H1 (cell line): Measurements from ENCODE around the gene ARHGAP26. TPM values are rescaled to one million over a fixed set of nuclear protein-coding genes. Genes with fewer than 3 reads are reported as not detected.

ENCODE experiments used
- GTF2F1 ChIP-seq: IDR thresholded peaks from 2 replicates; pipeline ENCODE4 v1.6.1; 2012; ENCODE audit warnings: low read depth, low read length, improper control_type of control experiment, borderline replicate concordance
- KDM4A ChIP-seq: IDR thresholded peaks from one replicate; pipeline ENCODE4 v1.7.1; 2012; ENCODE audit warnings: low read depth, mild to moderate bottlenecking, moderate library complexity, low read length, inconsistent platforms; ENCODE audit not compliant: severe bottlenecking
- POLR2A ChIP-seq, 2 experiments: IDR thresholded peaks; 1 replicate in 1 of 2; 2 replicates in 1 of 2; pipeline ENCODE4 v1.6.1; 2011; ENCODE audit warnings: low read depth in 2 of 2, low read length in 2 of 2, mild to moderate bottlenecking in 2 of 2; ENCODE audit errors: control extremely low read depth in 1 of 2
- POLR2AphosphoS5 ChIP-seq: IDR thresholded peaks from 2 replicates; pipeline ENCODE4 v1.6.1; 2011; ENCODE audit warnings: low read depth, low read length
- POU5F1 ChIP-seq: IDR thresholded peaks from 2 replicates; pipeline ENCODE4 v1.6.1; 2011; ENCODE audit warnings: low read depth, mild to moderate bottlenecking, low read length, moderate library complexity
- YY1 ChIP-seq: IDR thresholded peaks from 2 replicates; pipeline ENCODE4 v1.6.1; 2011; ENCODE audit warnings: low read depth, mild to moderate bottlenecking, low read length
- ZNF274 ChIP-seq: IDR thresholded peaks from 2 replicates; pipeline ENCODE4 v1.7.0; 2012; ENCODE audit warnings: low read length, borderline replicate concordance; ENCODE audit errors: extremely low read depth
- polyA plus RNA-seq, 7 experiments: library from polyadenylated mRNA; depleted of rRNA in 3 of 7; stranded (reverse) in 5 of 7; unstranded in 2 of 7; fragments of >200 nt in 5 of 7; fragments of 200-250 nt in 2 of 7; gene quantifications; 1 replicate in 5 of 7; 2 replicates in 1 of 7; 4 replicates in 1 of 7; pipeline versions ENCODE4 v1.2.1 to v1.2.3, GENCODE V29; 2011 to 2013; ENCODE audit warnings: missing spikeins in 2 of 7, mixed read lengths in 2 of 7
- total RNA-seq: library from RNA; stranded (reverse); fragmentation: NEBNext Ultra II Directional; extraction: Animal tissue kit (Norgen Biotek cat#: 25700); gene quantifications from 2 replicates; pipeline ENCODE4 v1.2.1, GENCODE V29; 2021
- TF ChIP-seq, protein P1 (sequence below): IDR thresholded peaks from 2 replicates; pipeline ENCODE4 v1.6.1; 2011; ENCODE audit warnings: low read depth, mild to moderate bottlenecking, low read length; ENCODE audit not compliant: insufficient read depth

ARHGAP26 gene
- total and polyA plus RNA-seq, 2 of the 8 experiments (the other 6 are each of a cell fraction or from before 2014, with no cell fraction given), result 7.1 to 24.8 TPM

DNA sequence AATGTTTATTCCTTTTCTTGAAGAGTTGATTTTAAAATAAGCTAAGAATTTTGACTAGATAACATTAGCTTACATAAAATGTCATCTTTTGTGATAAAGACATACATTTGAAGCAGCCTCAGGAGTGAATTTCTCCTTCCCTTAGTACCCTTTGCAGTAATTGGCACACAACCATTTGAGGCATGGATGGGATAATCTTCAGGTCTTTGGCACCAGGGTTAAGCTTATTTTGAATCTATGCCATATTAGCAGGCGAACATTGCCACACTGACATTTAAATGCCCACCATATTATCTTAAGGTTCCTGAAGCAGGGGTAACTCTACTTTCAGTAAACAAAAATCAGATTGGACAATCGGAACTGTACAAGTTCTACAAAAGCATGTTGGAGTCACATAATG, 507.4 kb downstream of the ARHGAP26 start (continued):
- TF ChIP-seq, protein P1, sequence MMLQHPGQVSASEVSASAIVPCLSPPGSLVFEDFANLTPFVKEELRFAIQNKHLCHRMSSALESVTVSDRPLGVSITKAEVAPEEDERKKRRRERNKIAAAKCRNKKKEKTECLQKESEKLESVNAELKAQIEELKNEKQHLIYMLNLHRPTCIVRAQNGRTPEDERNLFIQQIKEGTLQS, result no peak
- TF ChIP-seq KDM4A, result no peak
- no peak for TF ChIP-seq POLR2A (IDR thresholded peaks at IDR 0.05; ENCODE audit: control extremely low read depth in 1 of 2, low read depth in 2 of 2, low read length in 2 of 2)
- TF ChIP-seq YY1, result no peak
- TF ChIP-seq GTF2F1, result no peak
- TF ChIP-seq POU5F1, result no peak
- no peak for TF ChIP-seq POLR2AphosphoS5
- TF ChIP-seq ZNF274, result no peak
- TF ChIP-seq, all 59 proteins: peak for 0

Other genes with a start within 250 kb of the ARHGAP26 start
- gene FGF1, start 84.3 kb upstream of the ARHGAP26 start, total RNA-seq, result 0.11 and 0.50 TPM in 2 replicates
- 0.17 and 0.30 TPM in 2 replicates for gene FGF1, start 84.3 kb upstream of the ARHGAP26 start, polyA plus RNA-seq (2011; rRNA removed)